HG03432 (cell line): Measurements from ENCODE around the gene LTB4R.
A peak's percentile ranks its signal among the peaks of the same experiment; 100 is the strongest.
"Not testable (repeated sequence)": the region's sequence is repeated elsewhere in the genome, so short reads cannot be mapped to it uniquely, and the experiment has no call there.

Experiments
- ATAC-seq: cut with Tn5 transposase; IDR thresholded peaks from one replicate; pipeline ENCODE4 v1.9.1; 2021; ENCODE audit warnings: mild to moderate bottlenecking, moderate library complexity; ENCODE audit not compliant: unreplicated experiment

Gene LTB4R

GRCh38 chr14:24338843-24339242 lies 27.5 kb downstream of the LTB4R start:
- ATAC-seq: no peak

GRCh38 chr14:24339284-24340151 lies 28.2 kb downstream of the LTB4R start, which contains the start of gene RIPK3:
Gene RIPK3 (minus strand): TSS chr14:24339991. CDS start chr14:24339826, 165 bp downstream.
- peak; percentile 86 for ATAC-seq

- no peak for ATAC-seq
Measured at GRCh38 chr14:24340606-24341005, 29.3 kb downstream of the LTB4R start.

- no peak for ATAC-seq
Measured at GRCh38 chr14:24342889-24343288, 31.6 kb downstream of the LTB4R start.

- ATAC-seq: no peak
Measured at GRCh38 chr14:24343795-24344660, 32.7 kb downstream of the LTB4R start.

- no peak for ATAC-seq
Measured at GRCh38 chr14:24347134-24347533, 35.8 kb downstream of the LTB4R start.

GRCh38 chr14:24348186-24348585 lies 36.9 kb downstream of the LTB4R start:
- ATAC-seq: no peak

GRCh38 chr14:24349742-24350141 lies 38.4 kb downstream of the LTB4R start:
- no peak for ATAC-seq

GRCh38 chr14:24351517-24351916 lies 40.2 kb downstream of the LTB4R start:
- ATAC-seq: no peak

- no peak for ATAC-seq
Measured at GRCh38 chr14:24353559-24354481, 42.5 kb downstream of the LTB4R start.

- not testable (repeated sequence) for ATAC-seq
Measured at GRCh38 chr14:24354482-24354825, 43.2 kb downstream of the LTB4R start.

GRCh38 chr14:24355009-24355408 lies 43.7 kb downstream of the LTB4R start:
- ATAC-seq: no peak

GRCh38 chr14:24356208-24356607 lies 44.9 kb downstream of the LTB4R start:
- ATAC-seq: no peak

GRCh38 chr14:24360281-24360680 lies 49.0 kb downstream of the LTB4R start:
- no peak for ATAC-seq

- no peak for ATAC-seq
Measured at GRCh38 chr14:24361326-24361725, 50.0 kb downstream of the LTB4R start.

- ATAC-seq: no peak
Measured at GRCh38 chr14:24362241-24362960, 51.1 kb downstream of the LTB4R start.

GRCh38 chr14:24363401-24363800 lies 52.1 kb downstream of the LTB4R start:
- ATAC-seq: no peak

- no peak for ATAC-seq
Measured at GRCh38 chr14:24364841-24365240, 53.5 kb downstream of the LTB4R start.

GRCh38 chr14:24365600-24366412 lies 54.5 kb downstream of the LTB4R start:
- ATAC-seq: peak; percentile 33
